Measurements from ENCODE around the gene RNF151.

DNA sequence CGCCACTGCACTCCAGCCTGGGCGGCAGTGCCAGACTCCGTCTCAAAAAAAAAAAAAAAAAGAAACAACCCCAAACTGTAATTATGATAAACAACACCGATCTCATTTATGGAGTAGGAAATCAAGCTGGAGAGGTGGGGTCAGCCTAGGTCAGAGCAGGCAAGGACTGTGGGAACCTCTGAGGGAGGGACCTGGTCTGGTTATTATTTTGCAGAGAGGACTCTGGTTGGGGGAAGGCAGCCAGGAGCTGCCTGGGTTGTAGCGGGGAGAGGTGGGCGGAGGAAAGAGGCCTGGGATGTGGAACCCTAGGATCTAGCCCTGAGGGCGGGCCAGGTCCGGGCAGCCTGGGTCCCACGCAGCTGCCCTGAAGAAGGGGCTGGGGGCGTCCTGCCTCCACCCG, 37.6 kb upstream of the RNF151 start:
- TF ChIP-seq, protein P1, sequence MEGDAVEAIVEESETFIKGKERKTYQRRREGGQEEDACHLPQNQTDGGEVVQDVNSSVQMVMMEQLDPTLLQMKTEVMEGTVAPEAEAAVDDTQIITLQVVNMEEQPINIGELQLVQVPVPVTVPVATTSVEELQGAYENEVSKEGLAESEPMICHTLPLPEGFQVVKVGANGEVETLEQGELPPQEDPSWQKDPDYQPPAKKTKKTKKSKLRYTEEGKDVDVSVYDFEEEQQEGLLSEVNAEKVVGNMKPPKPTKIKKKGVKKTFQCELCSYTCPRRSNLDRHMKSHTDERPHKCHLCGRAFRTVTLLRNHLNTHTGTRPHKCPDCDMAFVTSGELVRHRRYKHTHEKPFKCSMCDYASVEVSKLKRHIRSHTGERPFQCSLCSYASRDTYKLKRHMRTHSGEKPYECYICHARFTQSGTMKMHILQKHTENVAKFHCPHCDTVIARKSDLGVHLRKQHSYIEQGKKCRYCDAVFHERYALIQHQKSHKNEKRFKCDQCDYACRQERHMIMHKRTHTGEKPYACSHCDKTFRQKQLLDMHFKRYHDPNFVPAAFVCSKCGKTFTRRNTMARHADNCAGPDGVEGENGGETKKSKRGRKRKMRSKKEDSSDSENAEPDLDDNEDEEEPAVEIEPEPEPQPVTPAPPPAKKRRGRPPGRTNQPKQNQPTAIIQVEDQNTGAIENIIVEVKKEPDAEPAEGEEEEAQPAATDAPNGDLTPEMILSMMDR (IDR thresholded peaks at IDR 0.05) = no peak
- no peak for TF ChIP-seq POLR2A (IDR thresholded peaks at IDR 0.05)
